ENCODE results near the gene VWA7. TPM values are rescaled to one million over a fixed set of nuclear protein-coding genes. Genes with fewer than 3 reads are reported as not detected.

The VWA7 gene
- polyA plus RNA-seq, 2 of the 4 experiments (the other 2 are of a cell fraction) = 1.1 TPM

DNA sequence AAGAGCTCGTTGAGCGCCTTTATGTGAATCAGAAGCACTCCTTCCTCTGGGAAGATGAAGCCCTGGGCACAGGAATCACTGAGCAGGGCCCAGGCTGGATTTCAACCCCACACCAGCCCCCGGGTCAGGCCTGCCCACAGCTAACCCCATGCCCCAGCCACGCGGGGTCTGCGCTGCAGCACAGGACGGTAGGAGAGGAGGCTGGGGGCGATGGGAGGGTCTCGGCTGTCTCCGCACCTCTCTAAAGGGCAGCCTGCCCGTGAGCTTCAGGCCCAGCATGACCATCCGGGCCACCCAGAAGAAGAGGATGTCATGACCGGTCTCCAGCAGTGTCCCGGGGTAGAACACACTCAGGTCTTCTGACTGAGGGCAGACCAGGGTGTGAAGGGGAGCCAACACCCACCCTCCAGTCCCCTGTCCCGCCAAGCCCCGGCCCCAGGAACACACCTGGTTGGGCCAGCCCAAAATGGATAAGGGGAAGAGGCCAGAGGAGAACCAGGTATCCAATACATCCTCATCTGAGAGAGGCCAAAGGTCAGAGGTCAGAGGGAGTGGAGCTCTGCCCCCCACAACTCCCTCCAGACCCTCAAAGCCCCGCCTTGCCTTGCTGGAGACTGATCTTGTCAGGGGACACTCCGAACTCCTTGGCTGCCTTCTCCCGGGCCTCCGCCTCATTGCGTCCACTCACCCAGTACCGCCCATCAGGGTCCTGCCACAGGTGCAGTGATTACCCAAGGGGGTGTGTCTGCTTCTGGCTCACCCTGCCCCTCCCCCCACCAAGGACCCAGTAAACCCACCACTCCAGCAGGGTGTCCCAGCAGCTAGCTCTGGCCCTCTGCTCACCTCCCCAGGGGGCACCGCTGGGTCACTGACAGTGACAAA is 4.4 kb upstream of the VWA7 start:
- no peak overlapping the region for H3K27ac ChIP-seq
- ATAC-seq = no peak
- FAIRE-seq = no peak
- H3K4me2 ChIP-seq = no peak overlapping the region
- POLR2A ChIA-PET = no interaction called here
- H3K4me1 ChIP-seq = peaks cover 15% of the 10 kb centered on the region
- CTCF ChIA-PET = interaction anchor here (1.1 to 3.6 kb wide), 5 partner anchors 8 to 14 kb away, joined by 3 to 17 read pairs (median 5); partner anchors contain the start of gene VARS1
- H3K9me3 ChIP-seq = no peaks in the 10 kb centered on the region
- WGBS (ENCODE audit: missing lambda C conversion rate) = 93% methylated on average over 23 of the region's 23 CpGs
- TF ChIP-seq, protein P1, sequence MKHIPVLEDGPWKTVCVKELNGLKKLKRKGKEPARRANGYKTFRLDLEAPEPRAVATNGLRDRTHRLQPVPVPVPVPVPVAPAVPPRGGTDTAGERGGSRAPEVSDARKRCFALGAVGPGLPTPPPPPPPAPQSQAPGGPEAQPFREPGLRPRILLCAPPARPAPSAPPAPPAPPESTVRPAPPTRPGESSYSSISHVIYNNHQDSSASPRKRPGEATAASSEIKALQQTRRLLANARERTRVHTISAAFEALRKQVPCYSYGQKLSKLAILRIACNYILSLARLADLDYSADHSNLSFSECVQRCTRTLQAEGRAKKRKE (CRISPR knock-in tag; IDR thresholded peaks at IDR 0.05; ENCODE audit: low read depth) = no peak
- no peak for DNase-seq (ENCODE audit: low read depth in 1 of 2, low spot score in 1 of 2)
- no peak overlapping the region for H3K4me3 ChIP-seq

DNA sequence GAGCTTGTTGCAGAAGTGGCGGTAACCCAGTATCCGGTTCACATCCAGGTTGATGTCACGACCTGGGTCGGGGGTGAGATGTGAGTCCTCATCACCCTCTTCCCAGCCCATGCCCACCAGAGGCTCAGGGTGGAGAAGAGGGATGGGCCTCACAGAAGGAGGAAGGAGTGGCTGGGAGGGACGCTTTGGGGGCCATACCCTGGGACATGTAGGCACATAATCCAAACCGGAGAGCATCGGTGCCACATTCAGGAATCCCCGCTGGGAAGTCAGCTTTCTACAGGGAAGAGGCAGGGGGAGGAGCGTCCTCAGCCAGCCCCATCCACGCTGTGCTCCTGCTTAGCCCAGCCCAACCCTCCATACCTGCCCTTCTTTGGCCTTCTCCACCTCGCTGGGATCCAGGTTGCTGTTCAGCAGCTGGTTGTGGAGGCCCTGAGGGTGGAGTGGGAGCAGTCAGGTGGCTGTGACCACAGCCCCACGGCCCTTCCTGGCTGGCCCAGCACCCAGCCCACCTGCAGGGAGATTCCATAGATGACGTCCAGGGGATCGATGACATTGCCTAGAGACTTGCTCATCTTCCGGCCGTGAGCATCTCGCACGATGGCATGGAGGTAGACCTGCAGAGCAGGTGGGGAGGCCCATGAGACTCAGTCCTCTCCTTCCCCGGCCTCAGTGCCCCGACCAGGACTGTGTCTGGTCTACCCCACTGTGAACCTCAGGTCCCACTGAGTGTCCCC is 3.5 kb upstream of the VWA7 start:
- no peak for ATAC-seq
- FAIRE-seq = no peak
- WGBS (ENCODE audit: missing lambda C conversion rate) = 85% methylated on average over 10 of the region's 20 CpGs
- Histone ChIP-seq H3K9me3 (no peaks in the 10 kb centered on the region), H3K4me3 (no peak overlapping the region), H3K27ac (no peak overlapping the region), H3K4me1 (peaks cover 23% of the 10 kb centered on the region), H3K4me2 (no peak overlapping the region)
- DNase-seq (ENCODE audit: low read depth in 1 of 2, low spot score in 1 of 2) = no peak
- CTCF ChIA-PET = interaction anchor here (0.7 to 3.6 kb wide), 6 partner anchors 7 to 22 kb away, joined by 3 to 17 read pairs (median 6); partner anchors contain the start of gene VARS1
- POLR2A ChIA-PET = no interaction called here
- TF ChIP-seq, protein P2, sequence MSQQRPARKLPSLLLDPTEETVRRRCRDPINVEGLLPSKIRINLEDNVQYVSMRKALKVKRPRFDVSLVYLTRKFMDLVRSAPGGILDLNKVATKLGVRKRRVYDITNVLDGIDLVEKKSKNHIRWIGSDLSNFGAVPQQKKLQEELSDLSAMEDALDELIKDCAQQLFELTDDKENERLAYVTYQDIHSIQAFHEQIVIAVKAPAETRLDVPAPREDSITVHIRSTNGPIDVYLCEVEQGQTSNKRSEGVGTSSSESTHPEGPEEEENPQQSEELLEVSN (IDR thresholded peaks at IDR 0.05; ENCODE audit: borderline replicate concordance, low read depth) = no peak
- TF ChIP-seq POLR2AphosphoS2 (conservative IDR thresholded peaks at IDR 0.05; ENCODE audit: low read length) = no peak
- no peak for TF ChIP-seq MYC (IDR thresholded peaks at IDR 0.05; ENCODE audit: borderline replicate concordance, low read length)
- TF ChIP-seq FOXS1 (CRISPR knock-in tag; IDR thresholded peaks at IDR 0.05) = no peak
- no peak for TF ChIP-seq CHD4 (IDR thresholded peaks at IDR 0.05; ENCODE audit: borderline replicate concordance)
- no peak for TF ChIP-seq POLR2A (IDR thresholded peaks at IDR 0.05; ENCODE audit: low read length)
- TF ChIP-seq, protein P3, sequence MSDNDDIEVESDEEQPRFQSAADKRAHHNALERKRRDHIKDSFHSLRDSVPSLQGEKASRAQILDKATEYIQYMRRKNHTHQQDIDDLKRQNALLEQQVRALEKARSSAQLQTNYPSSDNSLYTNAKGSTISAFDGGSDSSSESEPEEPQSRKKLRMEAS (IDR thresholded peaks at IDR 0.05) = no peak
- no peak for TF ChIP-seq HOXB5 (CRISPR knock-in tag; IDR thresholded peaks at IDR 0.05)
- TF ChIP-seq, protein P4, sequence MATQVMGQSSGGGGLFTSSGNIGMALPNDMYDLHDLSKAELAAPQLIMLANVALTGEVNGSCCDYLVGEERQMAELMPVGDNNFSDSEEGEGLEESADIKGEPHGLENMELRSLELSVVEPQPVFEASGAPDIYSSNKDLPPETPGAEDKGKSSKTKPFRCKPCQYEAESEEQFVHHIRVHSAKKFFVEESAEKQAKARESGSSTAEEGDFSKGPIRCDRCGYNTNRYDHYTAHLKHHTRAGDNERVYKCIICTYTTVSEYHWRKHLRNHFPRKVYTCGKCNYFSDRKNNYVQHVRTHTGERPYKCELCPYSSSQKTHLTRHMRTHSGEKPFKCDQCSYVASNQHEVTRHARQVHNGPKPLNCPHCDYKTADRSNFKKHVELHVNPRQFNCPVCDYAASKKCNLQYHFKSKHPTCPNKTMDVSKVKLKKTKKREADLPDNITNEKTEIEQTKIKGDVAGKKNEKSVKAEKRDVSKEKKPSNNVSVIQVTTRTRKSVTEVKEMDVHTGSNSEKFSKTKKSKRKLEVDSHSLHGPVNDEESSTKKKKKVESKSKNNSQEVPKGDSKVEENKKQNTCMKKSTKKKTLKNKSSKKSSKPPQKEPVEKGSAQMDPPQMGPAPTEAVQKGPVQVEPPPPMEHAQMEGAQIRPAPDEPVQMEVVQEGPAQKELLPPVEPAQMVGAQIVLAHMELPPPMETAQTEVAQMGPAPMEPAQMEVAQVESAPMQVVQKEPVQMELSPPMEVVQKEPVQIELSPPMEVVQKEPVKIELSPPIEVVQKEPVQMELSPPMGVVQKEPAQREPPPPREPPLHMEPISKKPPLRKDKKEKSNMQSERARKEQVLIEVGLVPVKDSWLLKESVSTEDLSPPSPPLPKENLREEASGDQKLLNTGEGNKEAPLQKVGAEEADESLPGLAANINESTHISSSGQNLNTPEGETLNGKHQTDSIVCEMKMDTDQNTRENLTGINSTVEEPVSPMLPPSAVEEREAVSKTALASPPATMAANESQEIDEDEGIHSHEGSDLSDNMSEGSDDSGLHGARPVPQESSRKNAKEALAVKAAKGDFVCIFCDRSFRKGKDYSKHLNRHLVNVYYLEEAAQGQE (IDR thresholded peaks at IDR 0.05) = no peak
- no peak for TF ChIP-seq ZNF302 (CRISPR knock-in tag; IDR thresholded peaks at IDR 0.05)
- no peak for TF ChIP-seq KDM1A (IDR thresholded peaks at IDR 0.05; ENCODE audit: low read depth)
- TF ChIP-seq HOXA7 (CRISPR knock-in tag; IDR thresholded peaks at IDR 0.05) = no peak
- no peak for TF ChIP-seq RFX5 (IDR thresholded peaks at IDR 0.05)
- TF ChIP-seq, protein P5, sequence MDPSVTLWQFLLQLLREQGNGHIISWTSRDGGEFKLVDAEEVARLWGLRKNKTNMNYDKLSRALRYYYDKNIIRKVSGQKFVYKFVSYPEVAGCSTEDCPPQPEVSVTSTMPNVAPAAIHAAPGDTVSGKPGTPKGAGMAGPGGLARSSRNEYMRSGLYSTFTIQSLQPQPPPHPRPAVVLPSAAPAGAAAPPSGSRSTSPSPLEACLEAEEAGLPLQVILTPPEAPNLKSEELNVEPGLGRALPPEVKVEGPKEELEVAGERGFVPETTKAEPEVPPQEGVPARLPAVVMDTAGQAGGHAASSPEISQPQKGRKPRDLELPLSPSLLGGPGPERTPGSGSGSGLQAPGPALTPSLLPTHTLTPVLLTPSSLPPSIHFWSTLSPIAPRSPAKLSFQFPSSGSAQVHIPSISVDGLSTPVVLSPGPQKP (IDR thresholded peaks at IDR 0.05; ENCODE audit: low read depth, low read length) = no peak
- TF ChIP-seq ESRRA (IDR thresholded peaks at IDR 0.05; ENCODE audit: borderline replicate concordance, low read length) = no peak
- TF ChIP-seq RCOR1 (IDR thresholded peaks at IDR 0.05; ENCODE audit: low read depth, low read length) = no peak
- no peak for TF ChIP-seq EP300 (IDR thresholded peaks at IDR 0.05)
- TF ChIP-seq EHMT2 (IDR thresholded peaks at IDR 0.05; ENCODE audit: low read depth) = no peak
